Loucy (cell line): ENCODE measurements around the gene FAT2.

ENCODE experiments used
- H2AFZ ChIP-seq: fragments of 200-600 bp; sonication (generic); 2 replicates; pipeline ENCODE4 v1.6.0; 2016; ENCODE audit warnings: antibody characterized with exemption, mild to moderate bottlenecking, low read length, moderate library complexity
- H3F3A ChIP-seq: fragments of 200-600 bp; 2 replicates; pipeline ENCODE4 v1.6.0; 2016; ENCODE audit warnings: antibody characterized with exemption, low read depth, mild to moderate bottlenecking
- H3K27me3 ChIP-seq: fragments of 200-600 bp; sonication (generic); 2 replicates; pipeline ENCODE4 v1.6.1; 2014; ENCODE audit warnings: low read length, mild to moderate bottlenecking; ENCODE audit not compliant: insufficient read depth, poor library complexity, severe bottlenecking
- H3K36me3 ChIP-seq: fragments of 200-600 bp; sonication (generic); 2 replicates; pipeline ENCODE4 v1.6.1; 2016; ENCODE audit warnings: low read length; ENCODE audit not compliant: insufficient read depth
- H3K4me1 ChIP-seq: fragments of 200-600 bp; sonication (generic); 2 replicates; pipeline ENCODE4 v1.5.1; 2014; ENCODE audit warnings: low read length, mild to moderate bottlenecking; ENCODE audit not compliant: insufficient read depth, poor library complexity, severe bottlenecking
- H3K4me2 ChIP-seq: fragments of 200-600 bp; sonication (generic); 2 replicates; pipeline ENCODE4 v1.6.0; 2014; ENCODE audit warnings: antibody characterized with exemption, low read length, low read depth, mild to moderate bottlenecking; ENCODE audit not compliant: poor library complexity, severe bottlenecking
- H3K4me3 ChIP-seq: fragments of 200-600 bp; sonication (generic); 2 replicates; pipeline ENCODE4 v1.5.1; 2014; ENCODE audit warnings: low read length, mild to moderate bottlenecking, mixed read lengths; ENCODE audit not compliant: poor library complexity, severe bottlenecking
- H3K79me2 ChIP-seq: fragments of 200-600 bp; sonication (generic); 2 replicates; pipeline ENCODE4 v1.6.1; 2014; ENCODE audit warnings: low read length; ENCODE audit not compliant: insufficient read depth
- H3K9ac ChIP-seq: fragments of 200-600 bp; sonication (generic); 2 replicates; pipeline ENCODE4 v1.6.0; 2014; ENCODE audit warnings: mild to moderate bottlenecking, low read depth, low read length, moderate library complexity; ENCODE audit not compliant: poor library complexity, severe bottlenecking
- H3K9me2 ChIP-seq: fragments of 200-600 bp; sonication (generic); replicated peaks from 2 replicates; pipeline ENCODE4 v1.6.1; 2016; ENCODE audit warnings: low read depth, low read length, mixed read lengths
- H3K9me3 ChIP-seq: fragments of 200-600 bp; sonication (generic); 2 replicates; pipeline ENCODE4 v1.6.1; 2014; ENCODE audit warnings: mild to moderate bottlenecking, antibody characterized with exemption, low read length, low read depth; ENCODE audit not compliant: insufficient read depth
- H4K20me1 ChIP-seq: fragments of 200-600 bp; sonication (generic); 2 replicates; pipeline ENCODE4 v1.6.0; 2014; ENCODE audit warnings: antibody characterized with exemption, low read length, mild to moderate bottlenecking; ENCODE audit not compliant: insufficient read depth, poor library complexity, severe bottlenecking
- EZH2phosphoT487 ChIP-seq: fragments of 200-600 bp; IDR thresholded peaks from 2 replicates; pipeline ENCODE4 v1.6.1; 2018; ENCODE audit warnings: antibody characterized with exemption, mild to moderate bottlenecking, moderate library complexity, borderline replicate concordance
- TF ChIP-seq, protein P1 (sequence below): fragments of 200-600 bp; sonication (generic); conservative IDR thresholded peaks from 2 replicates; pipeline ENCODE4 v1.5.1; 2014; ENCODE audit warnings: mild to moderate bottlenecking, antibody characterized with exemption, low read length

Gene FAT2

DNA sequence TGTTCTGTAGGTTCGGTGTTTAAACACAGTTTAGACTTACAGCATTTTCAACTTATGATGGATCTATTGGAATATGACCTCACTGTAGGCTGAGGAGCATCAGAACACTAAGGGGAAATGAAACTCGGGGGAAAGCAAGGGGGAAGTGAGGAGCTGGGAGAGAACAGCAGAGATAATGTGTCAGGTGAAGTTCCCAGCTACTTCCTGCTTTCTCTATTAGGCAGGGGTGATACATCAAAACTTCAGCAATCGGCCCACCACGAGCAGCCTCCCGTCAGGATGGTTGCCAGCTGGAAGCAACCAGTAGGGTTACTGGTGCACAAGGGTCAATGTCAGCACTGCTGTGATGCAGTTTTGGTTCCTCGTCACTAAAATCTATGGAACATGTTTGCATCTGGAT is 34.3 kb downstream of the FAT2 start:
- H3K4me3 ChIP-seq = no peak overlapping the region
- H3F3A ChIP-seq = no peaks in the 10 kb centered on the region
- H3K4me1 ChIP-seq = no peaks in the 10 kb centered on the region
- no peaks in the 10 kb centered on the region for H3K79me2 ChIP-seq
- H3K36me3 ChIP-seq = no peaks in the 10 kb centered on the region
- H2AFZ ChIP-seq = no peak overlapping the region
- no peaks in the 10 kb centered on the region for H3K27me3 ChIP-seq
- H3K4me2 ChIP-seq = no peak overlapping the region
- no peaks in the 10 kb centered on the region for H3K9me2 ChIP-seq
- no peaks in the 10 kb centered on the region for H4K20me1 ChIP-seq
- no peaks in the 10 kb centered on the region for H3K9me3 ChIP-seq
- H3K9ac ChIP-seq = no peak overlapping the region
- TF ChIP-seq, protein P1, sequence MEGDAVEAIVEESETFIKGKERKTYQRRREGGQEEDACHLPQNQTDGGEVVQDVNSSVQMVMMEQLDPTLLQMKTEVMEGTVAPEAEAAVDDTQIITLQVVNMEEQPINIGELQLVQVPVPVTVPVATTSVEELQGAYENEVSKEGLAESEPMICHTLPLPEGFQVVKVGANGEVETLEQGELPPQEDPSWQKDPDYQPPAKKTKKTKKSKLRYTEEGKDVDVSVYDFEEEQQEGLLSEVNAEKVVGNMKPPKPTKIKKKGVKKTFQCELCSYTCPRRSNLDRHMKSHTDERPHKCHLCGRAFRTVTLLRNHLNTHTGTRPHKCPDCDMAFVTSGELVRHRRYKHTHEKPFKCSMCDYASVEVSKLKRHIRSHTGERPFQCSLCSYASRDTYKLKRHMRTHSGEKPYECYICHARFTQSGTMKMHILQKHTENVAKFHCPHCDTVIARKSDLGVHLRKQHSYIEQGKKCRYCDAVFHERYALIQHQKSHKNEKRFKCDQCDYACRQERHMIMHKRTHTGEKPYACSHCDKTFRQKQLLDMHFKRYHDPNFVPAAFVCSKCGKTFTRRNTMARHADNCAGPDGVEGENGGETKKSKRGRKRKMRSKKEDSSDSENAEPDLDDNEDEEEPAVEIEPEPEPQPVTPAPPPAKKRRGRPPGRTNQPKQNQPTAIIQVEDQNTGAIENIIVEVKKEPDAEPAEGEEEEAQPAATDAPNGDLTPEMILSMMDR = no peak

DNA sequence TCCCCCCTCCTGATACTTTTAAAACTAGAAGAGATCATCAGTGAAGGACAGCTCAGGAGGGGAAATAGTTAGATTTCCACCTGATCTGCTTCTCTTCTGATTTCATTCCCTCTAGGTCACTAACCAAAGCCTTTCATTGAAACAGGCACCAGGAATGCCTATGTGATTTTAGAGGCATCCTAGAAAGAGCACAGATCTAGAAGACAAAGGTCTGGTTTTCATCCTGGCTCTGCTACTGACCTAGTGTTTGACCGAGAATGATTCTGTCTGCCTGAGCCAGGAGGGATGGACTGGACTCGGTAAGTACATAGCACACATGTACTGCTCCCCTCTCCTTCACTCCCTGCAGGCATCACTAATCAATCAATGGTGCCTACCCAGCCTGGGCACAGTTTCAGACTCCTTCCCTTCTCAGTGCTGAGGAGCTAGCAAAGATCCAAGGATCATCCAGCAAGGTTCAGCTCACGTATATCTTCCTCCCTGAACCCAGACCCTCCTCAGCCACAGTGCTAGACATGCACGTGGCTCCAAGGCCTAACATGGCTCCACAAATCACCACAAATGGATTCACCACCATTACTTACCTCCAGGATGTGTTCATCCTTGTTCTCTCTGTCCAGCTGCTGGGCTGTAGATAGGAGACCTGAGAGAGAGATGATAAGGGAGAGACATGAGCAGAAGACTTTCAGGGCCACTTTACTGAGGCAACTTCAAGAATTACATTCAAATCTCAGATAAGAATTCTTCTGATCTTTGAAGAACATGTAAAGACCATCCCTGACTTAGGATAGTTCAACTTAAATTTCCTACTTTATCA is 35.2 kb downstream of the FAT2 start:
- Histone ChIP-seq H4K20me1 (no peaks in the 10 kb centered on the region), H3K79me2 (no peaks in the 10 kb centered on the region), H3K4me2 (no peak overlapping the region), H2AFZ (no peak overlapping the region), H3K9me3 (no peaks in the 10 kb centered on the region), H3F3A (no peaks in the 10 kb centered on the region), H3K9me2 (no peaks in the 10 kb centered on the region), H3K4me1 (no peaks in the 10 kb centered on the region), H3K27me3 (no peaks in the 10 kb centered on the region), H3K9ac (no peak overlapping the region), H3K4me3 (no peak overlapping the region), H3K36me3 (no peaks in the 10 kb centered on the region)
- TF ChIP-seq, protein P1 = no peak
- no peak for TF ChIP-seq EZH2phosphoT487

DNA sequence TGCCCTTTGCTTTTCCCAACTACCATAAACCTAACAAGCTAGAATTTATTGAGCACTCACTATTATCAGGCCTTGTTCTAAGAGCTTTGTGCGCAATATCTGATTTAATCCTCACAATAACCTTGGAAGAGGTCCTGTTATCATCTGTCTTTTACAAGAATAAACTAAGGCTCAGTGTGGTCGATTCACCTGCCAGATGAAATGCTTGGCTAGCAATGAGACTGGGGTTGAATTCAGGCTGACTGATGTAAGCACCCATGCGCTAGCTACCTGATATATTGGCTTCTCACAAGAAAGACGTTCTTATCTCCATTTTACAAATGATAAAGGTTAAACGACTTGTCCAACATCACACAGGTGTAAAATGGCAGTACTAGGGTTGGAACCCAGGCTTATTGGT is 37.4 kb downstream of the FAT2 start:
- no peak overlapping the region for H3K9ac ChIP-seq
- H3K79me2 ChIP-seq = no peaks in the 10 kb centered on the region
- H3K36me3 ChIP-seq = no peaks in the 10 kb centered on the region
- H4K20me1 ChIP-seq = no peaks in the 10 kb centered on the region
- H2AFZ ChIP-seq = no peak overlapping the region
- H3K4me1 ChIP-seq = no peaks in the 10 kb centered on the region
- H3K9me3 ChIP-seq = no peaks in the 10 kb centered on the region
- no peak overlapping the region for H3K4me3 ChIP-seq
- TF ChIP-seq EZH2phosphoT487 = no peak
- TF ChIP-seq, protein P1 = no peak
- H3F3A ChIP-seq = no peaks in the 10 kb centered on the region
- no peak overlapping the region for H3K4me2 ChIP-seq
- no peaks in the 10 kb centered on the region for H3K9me2 ChIP-seq
- H3K27me3 ChIP-seq = no peaks in the 10 kb centered on the region
